Ascending aorta (tissue), 2 donors: ENCODE measurements around the gene SYF2. TPM values are rescaled to one million over a fixed set of nuclear protein-coding genes. Genes with fewer than 3 reads are reported as not detected.

Source experiments
- DNase-seq, 2 donors: peaks; one replicate each; pipeline ENCODE4 v3.0.0-alpha.2; 2019; ENCODE audit warnings: low spot score in 2 of 2
- H3K27ac ChIP-seq, 2 donors: fragments of 200-600 bp; sonication (generic); one replicate each; pipeline ENCODE4 v1.5.1; 2016 to 2017; ENCODE audit warnings: mild to moderate bottlenecking in 1 of 2
- H3K27me3 ChIP-seq: fragments of 200-600 bp; sonication (generic); one replicate; pipeline ENCODE4 v1.5.1; 2017
- H3K36me3 ChIP-seq, 2 donors: fragments of 200-600 bp; sonication (generic); one replicate each; pipeline ENCODE4 v1.5.1; 2016
- H3K4me1 ChIP-seq, 2 donors: fragments of 200-600 bp; sonication (generic); one replicate each; pipeline ENCODE4 v1.5.1; 2016 to 2017; ENCODE audit warnings: mild to moderate bottlenecking in 1 of 2
- H3K4me3 ChIP-seq, 2 donors: fragments of 200-600 bp; sonication (generic); one replicate each; pipeline ENCODE4 v1.5.1; 2016 to 2017; ENCODE audit warnings: mild to moderate bottlenecking in 1 of 2
- H3K9me3 ChIP-seq, 2 donors: fragments of 200-600 bp; sonication (generic); one replicate each; pipeline ENCODE4 v1.5.1; 2016
- CTCF ChIP-seq, 3 experiments: fragments of 200-600 bp in 2 of 3; fragments of 450-650 bp in 1 of 3; sonication (generic) in 2 of 3; IDR thresholded peaks; one replicate each; pipeline ENCODE4 v1.5.1; 2016 to 2019; ENCODE audit warnings: antibody characterized with exemption in 3 of 3, mild to moderate bottlenecking in 1 of 3, moderate library complexity in 1 of 3
- intact Hi-C: fragments of 100-400 bp; cut with DNase I; formaldehyde crosslinking; loops from one replicate; pipeline ENCODE4 v1.15.1; 2023
- total RNA-seq: library from RNA; depleted of rRNA; stranded (reverse); fragments of >200 nt; gene quantifications from one replicate; pipeline ENCODE4 v1.1.0, GENCODE V29; 2016

Gene SYF2
- total RNA-seq, 1 donor from 2014 or later = 14.3 TPM

DNA sequence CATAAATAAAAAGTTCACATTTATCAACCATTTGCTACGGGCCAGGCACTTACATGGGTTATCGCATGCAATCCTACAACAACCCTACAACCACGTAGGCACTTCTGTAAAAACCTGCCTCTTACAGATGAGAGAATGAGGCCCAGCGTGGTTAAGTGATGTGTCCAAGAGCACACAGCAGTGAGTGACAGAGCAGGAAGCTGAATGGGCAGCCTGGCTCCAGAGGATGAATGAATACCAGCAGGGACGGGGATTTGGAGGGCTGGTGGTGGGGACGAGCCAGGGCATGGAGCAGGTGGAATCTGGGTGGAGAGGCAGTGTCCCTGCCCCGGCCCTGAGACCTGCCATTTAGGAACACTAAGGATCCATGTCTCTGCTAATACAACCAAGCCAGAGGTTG is 35.5 kb downstream of the SYF2 start:
- DNase-seq = no peak
- TF ChIP-seq CTCF (IDR thresholded peaks at IDR 0.05) = no peak
- Histone ChIP-seq H3K4me3 (no peak overlapping the region), H3K9me3 (no peaks in the 10 kb centered on the region), H3K27me3 (no peaks in the 10 kb centered on the region), H3K4me1 (peaks cover 5% of the 10 kb centered on the region in 2 donors), H3K36me3 (no peaks in the 10 kb centered on the region), H3K27ac (no peak overlapping the region)
- intact Hi-C loops = loop anchor here (10.0 kb wide), 1 partner anchor 272 kb away; no protein-coding TSS in a partner anchor

- no peak for DNase-seq
- TF ChIP-seq CTCF (IDR thresholded peaks at IDR 0.05) = no peak
- H3K4me1 ChIP-seq = peaks cover 5% of the 10 kb centered on the region in 2 donors
- H3K36me3 ChIP-seq = no peaks in the 10 kb centered on the region
- H3K9me3 ChIP-seq = no peaks in the 10 kb centered on the region
- H3K4me3 ChIP-seq = no peak overlapping the region
- H3K27ac ChIP-seq = no peak overlapping the region
- intact Hi-C loops = loop anchor here (10.0 kb wide), 1 partner anchor 271 kb away; no protein-coding TSS in a partner anchor
- no peaks in the 10 kb centered on the region for H3K27me3 ChIP-seq
Observed at GRCh38 chr1:25195835-25196234, 36.5 kb downstream of the SYF2 start.

DNA sequence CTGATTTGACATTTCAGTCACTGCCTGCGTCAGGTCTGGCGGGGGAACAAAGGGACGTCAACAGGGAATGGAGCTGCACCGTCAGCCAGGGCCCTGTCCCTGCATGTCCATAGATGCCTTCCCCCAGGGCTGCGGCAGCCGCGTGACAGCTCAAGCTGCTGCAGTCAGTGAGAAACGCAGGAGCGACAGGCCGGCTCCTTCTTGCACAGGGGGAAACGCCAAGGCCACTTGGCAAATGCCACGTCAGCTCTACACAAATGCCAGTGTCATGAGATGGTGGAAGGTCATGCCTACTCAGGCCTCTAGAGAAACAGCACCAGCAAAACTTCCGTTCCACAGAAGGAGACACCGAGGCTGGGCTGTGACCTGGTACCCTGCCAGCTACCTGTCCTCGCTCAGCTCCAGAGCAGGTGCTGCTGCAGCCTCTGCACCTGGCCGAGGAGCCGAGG is 37.7 kb downstream of the SYF2 start:
- no peak for TF ChIP-seq CTCF (IDR thresholded peaks at IDR 0.05)

DNA sequence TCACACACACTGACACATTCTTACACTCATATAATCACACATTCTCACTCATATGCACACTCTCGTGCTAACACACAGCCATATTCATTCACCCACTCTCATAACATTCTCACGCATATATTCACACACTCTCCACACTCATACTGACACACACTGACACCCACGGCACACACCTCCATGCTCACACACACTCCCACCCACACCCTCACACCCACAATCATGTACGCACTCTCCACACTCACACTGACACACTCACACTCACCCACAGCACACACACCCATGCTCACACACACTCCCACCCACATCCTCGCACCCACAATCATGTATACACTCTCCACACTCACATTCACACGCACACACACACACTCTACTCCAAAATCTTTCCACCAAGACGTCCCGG is 38.2 kb downstream of the SYF2 start:
- intact Hi-C loops = loop anchor here (10.0 kb wide), 1 partner anchor 269 kb away; no protein-coding TSS in a partner anchor
- Histone ChIP-seq H3K4me1 (peaks cover 5% of the 10 kb centered on the region in 2 donors), H3K4me3 (no peak overlapping the region), H3K27ac (no peak overlapping the region), H3K36me3 (no peaks in the 10 kb centered on the region), H3K9me3 (no peaks in the 10 kb centered on the region), H3K27me3 (no peaks in the 10 kb centered on the region)
- no peak for DNase-seq
- no peak for TF ChIP-seq CTCF (IDR thresholded peaks at IDR 0.05)

More for the DNA sequence above, 37.7 kb downstream of the SYF2 start:
- no peak for DNase-seq
- no peak overlapping the region for H3K27ac ChIP-seq
- no peaks in the 10 kb centered on the region for H3K27me3 ChIP-seq
- no peaks in the 10 kb centered on the region for H3K9me3 ChIP-seq
- intact Hi-C loops = loop anchor here (10.0 kb wide), 1 partner anchor 270 kb away; no protein-coding TSS in a partner anchor
- no peaks in the 10 kb centered on the region for H3K36me3 ChIP-seq
- peaks cover 5% of the 10 kb centered on the region in 2 donors for H3K4me1 ChIP-seq
- H3K4me3 ChIP-seq = no peak overlapping the region

DNA sequence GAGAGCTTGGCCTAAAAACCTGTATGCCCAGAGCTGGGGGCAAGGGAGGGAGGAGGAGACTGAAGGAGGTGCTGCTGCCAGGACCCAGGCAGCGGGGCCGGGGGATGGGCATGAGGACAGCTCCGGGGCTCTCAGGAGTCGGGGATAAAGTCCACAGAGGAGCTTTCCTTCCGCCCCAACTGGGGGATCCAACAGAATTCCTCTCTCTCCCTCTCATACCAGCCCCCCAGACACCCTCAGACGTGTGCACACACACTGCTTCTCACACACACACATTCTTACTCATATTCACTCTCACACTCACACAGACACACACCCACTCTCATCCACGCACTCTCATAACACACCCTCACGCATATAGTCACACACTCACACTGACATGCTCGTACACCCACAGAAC is 39.1 kb downstream of the SYF2 start:
- H3K36me3 ChIP-seq = no peaks in the 10 kb centered on the region
- no peaks in the 10 kb centered on the region for H3K9me3 ChIP-seq
- H3K4me3 ChIP-seq = no peak overlapping the region
- no peak overlapping the region for H3K27ac ChIP-seq
- intact Hi-C loops = loop anchor here (10.0 kb wide), 1 partner anchor 268 kb away; no protein-coding TSS in a partner anchor
- H3K27me3 ChIP-seq = no peaks in the 10 kb centered on the region
- no peak for TF ChIP-seq CTCF (IDR thresholded peaks at IDR 0.05)
- H3K4me1 ChIP-seq = peaks cover 3 to 4% of the 10 kb centered on the region in 2 donors
- no peak for DNase-seq

- H3K27ac ChIP-seq = no peak overlapping the region
- no peak for TF ChIP-seq CTCF (IDR thresholded peaks at IDR 0.05)
- intact Hi-C loops = loop anchor here (10.0 kb wide), 1 partner anchor 267 kb away; no protein-coding TSS in a partner anchor
- no peaks in the 10 kb centered on the region for H3K4me1 ChIP-seq
- H3K4me3 ChIP-seq = no peak overlapping the region
- H3K36me3 ChIP-seq = no peaks in the 10 kb centered on the region
- no peak for DNase-seq
- H3K27me3 ChIP-seq = no peaks in the 10 kb centered on the region
- H3K9me3 ChIP-seq = no peaks in the 10 kb centered on the region
Observed at GRCh38 chr1:25192154-25192553, 40.1 kb downstream of the SYF2 start.
